Psoas muscle (tissue), 8 donors: ENCODE data around the gene RBM20. TPM values are rescaled to one million over a fixed set of nuclear protein-coding genes. Genes with fewer than 3 reads are reported as not detected.

Experiments
- ATAC-seq, 4 donors: fragments of 200-7000 bp; cut with Tn5 transposase; one replicate each; pipeline ENCODE4 v1.9.1; 2020; ENCODE audit warnings: moderate library complexity in 3 of 4, mild to moderate bottlenecking in 2 of 4
- DNase-seq, 2 donors: peaks; one replicate each; pipeline ENCODE4 v3.0.0-alpha.2; 2020
- H3K27ac ChIP-seq: fragments of 200-600 bp; one replicate; pipeline ENCODE4 v1.8.0; 2022
- H3K27me3 ChIP-seq, 3 donors: fragments of 200-600 bp in 1 of 3; one replicate each; pipeline versions ENCODE4 v1.6.1 to v1.8.0; 2013 to 2022; ENCODE audit warnings: low read length in 2 of 3, mild to moderate bottlenecking in 2 of 3, moderate library complexity in 1 of 3; ENCODE audit not compliant: insufficient read depth in 3 of 3
- H3K36me3 ChIP-seq, 2 donors: fragments of 200-600 bp in 1 of 2; one replicate each; pipeline versions ENCODE4 v1.6.1 to v1.8.0; 2013 to 2022; ENCODE audit warnings: low read depth in 1 of 2, mild to moderate bottlenecking in 1 of 2, moderate library complexity in 1 of 2; ENCODE audit not compliant: insufficient read depth in 1 of 2
- H3K4me1 ChIP-seq: fragments of 200-600 bp; one replicate; pipeline ENCODE4 v1.8.0; 2022
- H3K4me3 ChIP-seq: fragments of 200-600 bp; one replicate; pipeline ENCODE4 v1.8.0; 2022; ENCODE audit warnings: mild to moderate bottlenecking
- H3K9me3 ChIP-seq: fragments of 200-600 bp; one replicate; pipeline ENCODE4 v1.8.0; 2022
- WGBS, 3 donors: extraction: QIAGEN DNeasy Blood & Tissue Kit; methylation state at CpG; one replicate each; pipeline versions ENCODE4 v1.1.6 to v1.1.7; 2013; 5-methylcytosine and 5-hydroxymethylcytosine counted together
- intact Hi-C, 2 donors: fragments of 100-400 bp; cut with DNase I; formaldehyde crosslinking; loops; one replicate each; pipeline versions ENCODE4 v1.11.0 to v1.14.2; 2022
- polyA plus RNA-seq, 3 donors: library from polyadenylated mRNA; stranded (reverse); fragments of 200-250 nt; gene quantifications; one replicate each; pipeline ENCODE4 v1.2.3, GENCODE V29; 2013
- total RNA-seq, 4 donors: library from RNA; stranded (reverse); fragmentation: NEBNext Ultra II Directional in 2 of 4; extraction: Animal tissue kit (Norgen Biotek cat#: 25700) in 2 of 4; gene quantifications; one replicate each; pipeline versions ENCODE4 v1.2.1 to v1.2.4, GENCODE V29; 2021 to 2023
- TF ChIP-seq, protein P1 (sequence below): fragments of 200-600 bp; IDR thresholded peaks from one replicate; pipeline ENCODE4 v1.8.0; 2022; ENCODE audit warnings: antibody characterized with exemption
- donor health status: healthy with polysubstance abuse.
- donor health status: DM: no; HTN: no; CAD: no; lungs with moderate emphysema.
- donor health status: Bipolar disorder and iron deficiency.
- donor health status: healthy.
- donor health status: DM: yes; HTN: yes; CAD: no.
- donor health status: DM: no; HTN: no; CAD: no.
- donor health status: DM: no; HTN: no; CAD: no.
- donor health status: DM: yes; HTN: yes; CAD: no.

Gene RBM20
- total and polyA plus RNA-seq, 7 donors: 1.6 to 48.8 (median 14.2) TPM

DNA sequence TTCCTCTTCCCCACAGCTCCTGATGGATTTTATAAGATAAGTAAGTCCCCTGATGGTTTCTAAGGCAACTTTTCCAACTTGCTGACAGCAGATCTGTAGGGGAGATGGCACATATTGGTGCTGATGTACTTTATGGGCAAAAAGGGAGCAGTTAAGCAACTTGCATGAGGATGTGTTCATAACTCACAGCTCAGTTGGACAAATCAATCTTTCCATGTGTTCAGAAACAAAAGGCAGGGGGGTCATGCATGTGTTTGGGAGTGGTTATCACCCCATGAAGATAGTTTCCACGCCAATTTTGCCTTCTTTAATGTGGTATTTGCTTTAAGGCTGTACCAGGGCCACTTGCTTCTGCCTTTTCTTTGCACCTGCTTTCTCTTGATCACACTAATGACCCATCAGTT is 6.1 kb downstream of the RBM20 start:
- H3K4me1 ChIP-seq: peaks cover 80% of the 10 kb centered on the region
- intact Hi-C loops: no loop called here
- H3K36me3 ChIP-seq: no peaks in the 10 kb centered on the region
- ATAC-seq: no peak
- H3K9me3 ChIP-seq: no peaks in the 10 kb centered on the region
- H3K27me3 ChIP-seq: no peaks in the 10 kb centered on the region
- peak overlapping the region; percentile 96 for H3K27ac ChIP-seq
- TF ChIP-seq, protein P1, sequence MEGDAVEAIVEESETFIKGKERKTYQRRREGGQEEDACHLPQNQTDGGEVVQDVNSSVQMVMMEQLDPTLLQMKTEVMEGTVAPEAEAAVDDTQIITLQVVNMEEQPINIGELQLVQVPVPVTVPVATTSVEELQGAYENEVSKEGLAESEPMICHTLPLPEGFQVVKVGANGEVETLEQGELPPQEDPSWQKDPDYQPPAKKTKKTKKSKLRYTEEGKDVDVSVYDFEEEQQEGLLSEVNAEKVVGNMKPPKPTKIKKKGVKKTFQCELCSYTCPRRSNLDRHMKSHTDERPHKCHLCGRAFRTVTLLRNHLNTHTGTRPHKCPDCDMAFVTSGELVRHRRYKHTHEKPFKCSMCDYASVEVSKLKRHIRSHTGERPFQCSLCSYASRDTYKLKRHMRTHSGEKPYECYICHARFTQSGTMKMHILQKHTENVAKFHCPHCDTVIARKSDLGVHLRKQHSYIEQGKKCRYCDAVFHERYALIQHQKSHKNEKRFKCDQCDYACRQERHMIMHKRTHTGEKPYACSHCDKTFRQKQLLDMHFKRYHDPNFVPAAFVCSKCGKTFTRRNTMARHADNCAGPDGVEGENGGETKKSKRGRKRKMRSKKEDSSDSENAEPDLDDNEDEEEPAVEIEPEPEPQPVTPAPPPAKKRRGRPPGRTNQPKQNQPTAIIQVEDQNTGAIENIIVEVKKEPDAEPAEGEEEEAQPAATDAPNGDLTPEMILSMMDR: no peak
- no peak for DNase-seq
- 60 to 82% (median 73%) methylated on average over 1 of the region's 1 CpG for WGBS, 3 donors
- no peak overlapping the region for H3K4me3 ChIP-seq

DNA sequence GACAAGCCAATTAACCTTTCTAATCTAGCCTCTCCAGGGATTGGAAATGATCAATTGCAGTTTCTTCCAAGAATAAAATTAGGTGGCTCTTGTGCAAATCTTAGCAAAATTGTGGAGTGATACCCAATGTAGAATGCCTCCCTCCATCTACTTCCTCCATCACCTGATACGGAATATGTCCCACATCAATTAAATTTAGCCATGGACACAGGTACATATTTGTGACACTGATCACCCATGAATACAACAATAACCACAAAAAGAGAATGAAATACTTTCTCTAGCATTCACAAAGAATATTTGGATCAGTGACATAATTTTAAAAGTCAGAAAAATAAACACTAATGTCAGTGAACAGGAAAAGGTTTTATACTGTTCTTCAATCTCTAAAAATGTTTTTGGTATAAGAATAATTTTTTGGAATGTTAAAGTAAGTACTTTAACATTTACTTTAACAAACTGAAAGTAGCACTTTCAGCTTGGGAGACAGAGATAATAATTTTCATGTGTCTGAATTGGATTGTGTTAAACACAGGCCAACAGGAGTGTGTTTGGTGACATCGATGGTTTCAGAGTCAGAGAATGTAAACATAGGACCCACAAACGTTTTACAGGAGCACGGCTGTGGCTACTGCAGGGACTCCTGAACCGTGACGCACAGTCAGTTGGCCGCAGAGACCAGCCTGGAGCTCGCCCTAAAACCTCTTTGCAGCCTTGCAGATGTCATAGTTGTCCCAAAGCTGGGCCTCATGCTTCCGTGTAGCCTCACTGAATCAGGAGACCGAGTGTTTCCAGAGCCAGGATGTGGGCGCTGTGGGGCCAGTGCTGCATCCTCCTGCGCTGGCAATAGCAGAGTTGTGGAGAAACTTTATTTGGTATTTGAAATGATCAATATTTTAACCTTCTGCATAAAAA is 7.2 kb downstream of the RBM20 start:
- Histone ChIP-seq H3K36me3 (no peaks in the 10 kb centered on the region), H3K9me3 (no peaks in the 10 kb centered on the region), H3K4me3 (peak overlapping the region; percentile 24), H3K4me1 (peaks cover 77% of the 10 kb centered on the region), H3K27me3 (no peaks in the 10 kb centered on the region), H3K27ac (peak overlapping the region; percentile 96)
- WGBS, 3 donors: 17 to 34% (median 30%) methylated on average over 12 of the region's 12 CpGs
- ATAC-seq (peak; percentile 90 to 95 (median 90)), DNase-seq (peak; percentile 47 to 75)
- TF ChIP-seq, protein P1: no peak
- intact Hi-C loops: no loop called here

DNA sequence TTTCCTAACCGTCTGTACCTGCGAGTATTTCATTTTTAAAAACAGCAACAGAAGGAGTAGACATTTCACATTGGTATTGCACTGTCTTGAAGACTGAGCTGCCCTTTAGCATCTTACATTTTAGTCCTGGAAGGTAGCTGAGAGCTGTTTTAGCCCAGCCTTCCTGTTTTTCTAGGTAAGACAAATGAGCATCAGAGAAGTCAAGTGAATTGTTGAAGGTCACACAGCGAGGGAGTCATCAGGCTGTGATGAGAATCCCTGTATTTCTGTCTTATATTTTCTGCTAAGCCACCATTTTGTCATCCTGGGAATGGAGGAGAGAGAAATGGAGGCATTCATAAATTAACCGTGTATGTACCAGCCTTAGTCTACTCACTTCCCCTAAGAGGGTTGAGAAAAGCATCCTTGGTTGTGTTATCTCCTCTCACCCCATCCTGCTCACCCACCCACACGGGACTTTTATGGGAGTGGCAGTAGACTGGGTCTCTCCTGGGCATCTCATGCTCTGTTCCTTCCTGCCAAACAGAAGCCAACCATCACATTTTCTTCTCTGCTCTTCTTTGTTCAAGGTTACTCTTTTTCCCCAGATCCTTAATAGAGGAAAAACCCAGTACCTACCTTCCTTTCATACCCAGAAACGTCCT is 8.5 kb downstream of the RBM20 start:
- no peaks in the 10 kb centered on the region for H3K36me3 ChIP-seq
- ATAC-seq: no peak
- WGBS, 3 donors: 88 to 91% (median 89%) methylated on average over 6 of the region's 6 CpGs
- DNase-seq: no peak
- H3K4me3 ChIP-seq: no peak overlapping the region
- TF ChIP-seq, protein P1: no peak
- H3K27me3 ChIP-seq: no peaks in the 10 kb centered on the region
- H3K27ac ChIP-seq: peak overlapping the region; percentile 96
- intact Hi-C loops: no loop called here
- no peaks in the 10 kb centered on the region for H3K9me3 ChIP-seq
- H3K4me1 ChIP-seq: peaks cover 67% of the 10 kb centered on the region

DNA sequence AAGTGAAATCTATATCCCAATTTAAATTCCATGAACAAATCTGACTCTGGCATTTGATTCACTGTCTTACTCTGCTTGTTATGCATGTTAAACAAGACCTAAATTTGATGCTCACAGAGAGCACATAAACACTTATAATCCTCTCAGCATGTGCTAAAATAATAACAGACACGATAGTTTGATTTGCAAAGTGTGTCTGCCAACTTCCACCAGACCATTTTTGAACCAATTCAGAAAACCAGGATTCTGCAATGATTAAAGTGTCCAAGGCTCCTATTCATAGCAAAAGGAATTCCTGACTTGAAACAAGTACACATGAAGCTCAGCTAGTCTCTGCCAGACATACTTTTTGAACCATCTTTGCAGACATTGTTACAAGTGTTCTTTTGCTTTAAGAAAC is 11.2 kb downstream of the RBM20 start:
- no peak for ATAC-seq
- 11 to 16% (median 15%) methylated on average over 1 of the region's 1 CpG for WGBS, 3 donors
- Histone ChIP-seq H3K27me3 (no peaks in the 10 kb centered on the region), H3K27ac (no peak overlapping the region), H3K36me3 (no peaks in the 10 kb centered on the region), H3K4me3 (no peak overlapping the region), H3K9me3 (no peaks in the 10 kb centered on the region), H3K4me1 (peaks cover 53% of the 10 kb centered on the region)
- intact Hi-C loops: no loop called here
- TF ChIP-seq, protein P1: no peak
- no peak for DNase-seq
